Choroid plexus epithelial cell (primary cell): ENCODE results near the gene NLRP14.

Experiments used
- DNase-seq: peaks from one replicate; pipeline ENCODE4 v3.0.0-alpha.2; 2010; ENCODE audit warnings: low read depth
- H3K4me3 ChIP-seq: 2 replicates; pipeline ENCODE4 v1.5.1; 2011; ENCODE audit warnings: low read depth, mild to moderate bottlenecking, control low read depth, low read length, moderate library complexity
- TF ChIP-seq, protein P1 (sequence below): conservative IDR thresholded peaks from 2 replicates; pipeline ENCODE4 v1.5.1; 2011; ENCODE audit warnings: low read depth, mild to moderate bottlenecking, control low read depth, inconsistent platforms, low read length, moderate library complexity

Gene NLRP14

DNA sequence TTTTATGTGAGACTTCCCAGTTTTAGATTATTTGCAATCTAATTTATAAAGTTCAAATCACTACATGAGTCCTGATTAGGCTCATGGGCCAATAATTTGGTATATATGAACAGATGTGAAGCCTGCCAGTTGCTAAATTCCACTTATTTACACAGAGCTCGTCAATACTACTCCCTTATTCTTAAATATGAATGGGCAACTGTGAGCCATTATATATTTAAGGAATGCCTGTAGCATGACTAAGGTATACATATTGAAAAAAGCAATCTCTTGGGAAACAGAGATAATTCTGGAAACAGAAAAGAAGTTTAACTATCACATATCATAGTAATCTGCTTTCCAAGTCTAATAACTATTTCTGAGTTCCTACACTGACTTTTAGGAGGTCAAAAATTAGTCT is 95.5 kb downstream of the NLRP14 start:
- no peak overlapping the region for H3K4me3 ChIP-seq
- TF ChIP-seq, protein P1, sequence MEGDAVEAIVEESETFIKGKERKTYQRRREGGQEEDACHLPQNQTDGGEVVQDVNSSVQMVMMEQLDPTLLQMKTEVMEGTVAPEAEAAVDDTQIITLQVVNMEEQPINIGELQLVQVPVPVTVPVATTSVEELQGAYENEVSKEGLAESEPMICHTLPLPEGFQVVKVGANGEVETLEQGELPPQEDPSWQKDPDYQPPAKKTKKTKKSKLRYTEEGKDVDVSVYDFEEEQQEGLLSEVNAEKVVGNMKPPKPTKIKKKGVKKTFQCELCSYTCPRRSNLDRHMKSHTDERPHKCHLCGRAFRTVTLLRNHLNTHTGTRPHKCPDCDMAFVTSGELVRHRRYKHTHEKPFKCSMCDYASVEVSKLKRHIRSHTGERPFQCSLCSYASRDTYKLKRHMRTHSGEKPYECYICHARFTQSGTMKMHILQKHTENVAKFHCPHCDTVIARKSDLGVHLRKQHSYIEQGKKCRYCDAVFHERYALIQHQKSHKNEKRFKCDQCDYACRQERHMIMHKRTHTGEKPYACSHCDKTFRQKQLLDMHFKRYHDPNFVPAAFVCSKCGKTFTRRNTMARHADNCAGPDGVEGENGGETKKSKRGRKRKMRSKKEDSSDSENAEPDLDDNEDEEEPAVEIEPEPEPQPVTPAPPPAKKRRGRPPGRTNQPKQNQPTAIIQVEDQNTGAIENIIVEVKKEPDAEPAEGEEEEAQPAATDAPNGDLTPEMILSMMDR = no peak
- DNase-seq = peak; percentile 47

DNA sequence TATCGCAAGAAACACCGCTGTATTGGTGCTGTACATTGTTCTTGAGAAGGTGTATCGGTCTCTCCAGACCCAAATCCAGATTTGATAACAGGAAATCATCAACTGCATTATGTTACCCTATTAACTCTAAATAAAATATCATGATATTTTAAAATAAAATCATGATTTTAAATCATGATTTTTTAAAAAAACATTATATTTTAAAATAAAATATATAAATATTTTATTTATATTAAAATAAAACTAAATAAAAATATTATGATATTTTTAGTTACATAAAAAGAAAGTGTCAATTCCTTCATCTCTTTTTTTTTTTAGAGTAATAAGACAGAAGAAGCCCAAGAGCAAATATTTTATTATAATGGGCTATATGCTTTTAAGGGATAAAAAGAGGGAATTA is 96.1 kb downstream of the NLRP14 start:
- H3K4me3 ChIP-seq = no peak overlapping the region
- TF ChIP-seq, protein P1 = no peak
- no peak for DNase-seq
